Adrenal gland (tissue), 5 donors: Measurements from ENCODE around the gene IL1RAPL1.

ENCODE experiments used
- POLR2A ChIP-seq, 2 donors: fragments of 450-650 bp; IDR thresholded peaks; one replicate each; pipeline ENCODE4 v1.6.1; 2017; ENCODE audit warnings: antibody characterized with exemption in 2 of 2, mild to moderate bottlenecking in 2 of 2, moderate library complexity in 1 of 2
- TF ChIP-seq, protein P1 (sequence below), 6 experiments: fragments of 450-650 bp in 4 of 6; fragments of 200-600 bp in 2 of 6; sonication (generic) in 1 of 6; IDR thresholded peaks; 1 replicate in 5 of 6; 2 replicates in 1 of 6; pipeline versions ENCODE4 v1.5.1 to v1.8.0; 2016 to 2021; ENCODE audit warnings: antibody characterized with exemption in 6 of 6, mild to moderate bottlenecking in 2 of 6, moderate library complexity in 1 of 6
- donor health status: DM: no; HTN: no; CAD: no.

DNA sequence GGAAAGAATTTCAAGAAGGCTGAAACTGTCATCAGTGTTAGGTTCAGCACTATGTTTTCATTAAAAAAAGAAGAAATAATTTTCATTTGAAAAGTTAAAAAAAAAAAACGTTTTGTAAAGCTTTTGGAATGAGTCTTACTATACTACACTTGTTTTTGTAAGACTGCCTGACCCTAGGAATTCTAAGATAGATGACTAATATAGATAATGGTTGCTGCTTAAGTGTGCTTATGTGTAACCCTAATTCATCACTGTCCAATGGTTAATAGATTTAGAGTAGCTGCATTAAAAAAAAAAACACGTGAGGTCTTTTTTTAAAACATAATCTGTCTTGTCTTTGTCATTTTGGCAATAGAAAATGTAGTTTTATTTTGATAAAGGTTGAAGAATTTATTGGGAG is 323.2 kb downstream of the IL1RAPL1 start:
- TF ChIP-seq, protein P1, sequence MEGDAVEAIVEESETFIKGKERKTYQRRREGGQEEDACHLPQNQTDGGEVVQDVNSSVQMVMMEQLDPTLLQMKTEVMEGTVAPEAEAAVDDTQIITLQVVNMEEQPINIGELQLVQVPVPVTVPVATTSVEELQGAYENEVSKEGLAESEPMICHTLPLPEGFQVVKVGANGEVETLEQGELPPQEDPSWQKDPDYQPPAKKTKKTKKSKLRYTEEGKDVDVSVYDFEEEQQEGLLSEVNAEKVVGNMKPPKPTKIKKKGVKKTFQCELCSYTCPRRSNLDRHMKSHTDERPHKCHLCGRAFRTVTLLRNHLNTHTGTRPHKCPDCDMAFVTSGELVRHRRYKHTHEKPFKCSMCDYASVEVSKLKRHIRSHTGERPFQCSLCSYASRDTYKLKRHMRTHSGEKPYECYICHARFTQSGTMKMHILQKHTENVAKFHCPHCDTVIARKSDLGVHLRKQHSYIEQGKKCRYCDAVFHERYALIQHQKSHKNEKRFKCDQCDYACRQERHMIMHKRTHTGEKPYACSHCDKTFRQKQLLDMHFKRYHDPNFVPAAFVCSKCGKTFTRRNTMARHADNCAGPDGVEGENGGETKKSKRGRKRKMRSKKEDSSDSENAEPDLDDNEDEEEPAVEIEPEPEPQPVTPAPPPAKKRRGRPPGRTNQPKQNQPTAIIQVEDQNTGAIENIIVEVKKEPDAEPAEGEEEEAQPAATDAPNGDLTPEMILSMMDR (IDR thresholded peaks at IDR 0.05) = no peak
- no peak for TF ChIP-seq POLR2A (IDR thresholded peaks at IDR 0.05)
